Parathyroid adenoma (tissue), 2 donors: Measurements from ENCODE around the gene RHBG.
"Not testable (repeated sequence)": the region's sequence is repeated elsewhere in the genome, so short reads cannot be mapped to it uniquely, and the experiment has no call there.

Experiments
- H2AFZ ChIP-seq: fragments of 300-600 bp; sonication (generic); one replicate; pipeline ENCODE4 v1.7.0; 2017; ENCODE audit warnings: antibody characterized with exemption, mild to moderate bottlenecking
- H3K27ac ChIP-seq: fragments of 300-600 bp; sonication (generic); one replicate; pipeline ENCODE4 v1.7.0; 2017
- H3K27me3 ChIP-seq: fragments of 300-600 bp; sonication (generic); one replicate; pipeline ENCODE4 v1.7.0; 2017; ENCODE audit warnings: low read length; ENCODE audit not compliant: control insufficient read depth, insufficient read depth
- H3K36me3 ChIP-seq: fragments of 300-600 bp; sonication (generic); one replicate; pipeline ENCODE4 v1.7.0; 2017; ENCODE audit warnings: low read length; ENCODE audit not compliant: control insufficient read depth, insufficient read depth
- H3K4me1 ChIP-seq: fragments of 300-600 bp; sonication (generic); one replicate; pipeline ENCODE4 v1.7.0; 2017; ENCODE audit warnings: control low read depth
- H3K4me2 ChIP-seq: fragments of 300-600 bp; sonication (generic); one replicate; pipeline ENCODE4 v1.7.0; 2017; ENCODE audit warnings: low read length
- H3K4me3 ChIP-seq: fragments of 300-600 bp; sonication (generic); one replicate; pipeline ENCODE4 v1.7.0; 2017; ENCODE audit warnings: low read depth, low read length
- H3K79me2 ChIP-seq: fragments of 300-600 bp; sonication (generic); one replicate; pipeline ENCODE4 v1.7.0; 2017; ENCODE audit warnings: control low read depth
- H3K9ac ChIP-seq: fragments of 300-600 bp; sonication (generic); one replicate; pipeline ENCODE4 v1.7.0; 2017; ENCODE audit warnings: mild to moderate bottlenecking
- H3K9me3 ChIP-seq: fragments of 300-600 bp; sonication (generic); one replicate; pipeline ENCODE4 v1.7.0; 2017; ENCODE audit warnings: low read length; ENCODE audit not compliant: control insufficient read depth
- CTCF ChIP-seq: fragments of 300-600 bp; sonication (generic); IDR thresholded peaks from one replicate; pipeline ENCODE4 v1.7.0; 2017; ENCODE audit warnings: antibody characterized with exemption, mild to moderate bottlenecking
- donor health status: primary hyperparathyroidism.

Gene RHBG

GRCh38 chr1:156368889-156369684 is at the start of gene RHBG:
Gene RHBG, plus strand, starts transcription at chr1:156369211. Its CDS starts 39 bp downstream, at chr1:156369250.
- Histone ChIP-seq H3K27me3 (no peaks in the 10 kb centered on the region), H3K27ac (no peak within 1 kb of the TSS), H3K4me3 (peak within 1 kb of the TSS; percentile 61)

GRCh38 chr1:156319664-156320063 is 49.3 kb upstream of the RHBG start:
- no peak overlapping the region for H3K4me3 ChIP-seq
- no peaks in the 10 kb centered on the region for H3K4me1 ChIP-seq
- no peak overlapping the region for H3K9ac ChIP-seq
- no peaks in the 10 kb centered on the region for H3K27me3 ChIP-seq
- H3K36me3 ChIP-seq, result no peaks in the 10 kb centered on the region
- H3K4me2 ChIP-seq, result no peak overlapping the region
- TF ChIP-seq CTCF, result peak; percentile 29
- H3K27ac ChIP-seq, result no peak overlapping the region
- H3K79me2 ChIP-seq, result no peaks in the 10 kb centered on the region
- H3K9me3 ChIP-seq, result no peaks in the 10 kb centered on the region
- H2AFZ ChIP-seq, result no peak overlapping the region

More at GRCh38 chr1:156368889-156369684, at the start of gene RHBG:
- peak within 1 kb of the TSS; percentile 81 for H2AFZ ChIP-seq
- H3K4me1 ChIP-seq, result peaks cover 4% of the 10 kb centered on the region
- no peaks in the 10 kb centered on the region for H3K9me3 ChIP-seq
- no peak for TF ChIP-seq CTCF
- H3K4me2 ChIP-seq, result peak within 1 kb of the TSS; percentile 81
- no peak within 1 kb of the TSS for H3K9ac ChIP-seq
- no peaks in the 10 kb centered on the region for H3K36me3 ChIP-seq
- no peaks in the 10 kb centered on the region for H3K79me2 ChIP-seq

GRCh38 chr1:156320560-156320959 is 48.5 kb upstream of the RHBG start:
- no peak overlapping the region for H3K4me3 ChIP-seq
- no peaks in the 10 kb centered on the region for H3K27me3 ChIP-seq
- no peak for TF ChIP-seq CTCF
- no peaks in the 10 kb centered on the region for H3K36me3 ChIP-seq
- no peak overlapping the region for H3K4me2 ChIP-seq
- no peaks in the 10 kb centered on the region for H3K79me2 ChIP-seq
- no peaks in the 10 kb centered on the region for H3K9me3 ChIP-seq
- H2AFZ ChIP-seq, result no peak overlapping the region
- H3K4me1 ChIP-seq, result no peaks in the 10 kb centered on the region
- H3K9ac ChIP-seq, result no peak overlapping the region
- H3K27ac ChIP-seq, result no peak overlapping the region

GRCh38 chr1:156323179-156323578 is 45.8 kb upstream of the RHBG start:
- H3K4me2 ChIP-seq, H3K27me3 ChIP-seq, H3K4me1 ChIP-seq: not testable (repeated sequence)

GRCh38 chr1:156336242-156336641 is 32.8 kb upstream of the RHBG start:
- H3K27ac ChIP-seq, result no peak overlapping the region
- H3K4me1 ChIP-seq, result no peaks in the 10 kb centered on the region
- H3K9ac ChIP-seq, result no peak overlapping the region
- no peak overlapping the region for H2AFZ ChIP-seq
- H3K9me3 ChIP-seq, result no peaks in the 10 kb centered on the region
- TF ChIP-seq CTCF, result no peak
- H3K27me3 ChIP-seq, result no peaks in the 10 kb centered on the region
- no peak overlapping the region for H3K4me2 ChIP-seq
- no peak overlapping the region for H3K4me3 ChIP-seq
- H3K36me3 ChIP-seq, result no peaks in the 10 kb centered on the region
- peaks cover 13% of the 10 kb centered on the region for H3K79me2 ChIP-seq

More at GRCh38 chr1:156323179-156323578, 45.8 kb upstream of the RHBG start:
- not testable (repeated sequence) for H3K9ac ChIP-seq, H3K4me3 ChIP-seq, H3K36me3 ChIP-seq, H3K9me3 ChIP-seq, H2AFZ ChIP-seq, H3K79me2 ChIP-seq, H3K27ac ChIP-seq
